Middle frontal gyrus (tissue), 1 donor: ENCODE data around the gene TFE3.
"Not testable (repeated sequence)": the region's sequence is repeated elsewhere in the genome, so short reads cannot be mapped to it uniquely, and the experiment has no call there.

Experiments
- DNase-seq: peaks from one replicate; pipeline ENCODE4 v3.0.0-alpha.2; 2015; ENCODE audit warnings: low spot score; ENCODE audit errors: extremely low spot score

The TFE3 gene

GRCh38 chrX:49001521-49002090 lies 41.6 kb downstream of the TFE3 start:
- DNase-seq = no peak

GRCh38 chrX:49000636-49001035 lies 42.5 kb downstream of the TFE3 start:
- DNase-seq = no peak

GRCh38 chrX:48999030-48999429 lies 44.1 kb downstream of the TFE3 start:
- no peak for DNase-seq

GRCh38 chrX:48998391-48998790 lies 44.8 kb downstream of the TFE3 start:
- DNase-seq = no peak

GRCh38 chrX:48997865-48998264 lies 45.3 kb downstream of the TFE3 start:
- no peak for DNase-seq

GRCh38 chrX:48997455-48997854 lies 45.7 kb downstream of the TFE3 start:
- no peak for DNase-seq

- no peak for DNase-seq
Measured at GRCh38 chrX:48996969-48997368, 46.2 kb downstream of the TFE3 start.

GRCh38 chrX:48992341-48992740 lies 50.8 kb downstream of the TFE3 start:
- no peak for DNase-seq

- DNase-seq = no peak
Measured at GRCh38 chrX:48989483-48989882, 53.7 kb downstream of the TFE3 start.

- no peak for DNase-seq
Measured at GRCh38 chrX:48983896-48984295, 59.3 kb downstream of the TFE3 start.

- no peak for DNase-seq
Measured at GRCh38 chrX:48983081-48983480, 60.1 kb downstream of the TFE3 start.

GRCh38 chrX:48981178-48981577 lies 62.0 kb downstream of the TFE3 start:
- no peak for DNase-seq

- DNase-seq = not testable (repeated sequence)
Measured at GRCh38 chrX:48980341-48980740, 62.8 kb downstream of the TFE3 start.
